GM19023 (cell line): ENCODE measurements around the gene PTBP3.
"Not testable (repeated sequence)": the region's sequence is repeated elsewhere in the genome, so short reads cannot be mapped to it uniquely, and the experiment has no call there.

Source experiments
- ATAC-seq: cut with Tn5 transposase; IDR thresholded peaks from one replicate; pipeline ENCODE4 v1.9.1; 2021; ENCODE audit warnings: mild to moderate bottlenecking, moderate library complexity; ENCODE audit not compliant: unreplicated experiment

Gene PTBP3

DNA sequence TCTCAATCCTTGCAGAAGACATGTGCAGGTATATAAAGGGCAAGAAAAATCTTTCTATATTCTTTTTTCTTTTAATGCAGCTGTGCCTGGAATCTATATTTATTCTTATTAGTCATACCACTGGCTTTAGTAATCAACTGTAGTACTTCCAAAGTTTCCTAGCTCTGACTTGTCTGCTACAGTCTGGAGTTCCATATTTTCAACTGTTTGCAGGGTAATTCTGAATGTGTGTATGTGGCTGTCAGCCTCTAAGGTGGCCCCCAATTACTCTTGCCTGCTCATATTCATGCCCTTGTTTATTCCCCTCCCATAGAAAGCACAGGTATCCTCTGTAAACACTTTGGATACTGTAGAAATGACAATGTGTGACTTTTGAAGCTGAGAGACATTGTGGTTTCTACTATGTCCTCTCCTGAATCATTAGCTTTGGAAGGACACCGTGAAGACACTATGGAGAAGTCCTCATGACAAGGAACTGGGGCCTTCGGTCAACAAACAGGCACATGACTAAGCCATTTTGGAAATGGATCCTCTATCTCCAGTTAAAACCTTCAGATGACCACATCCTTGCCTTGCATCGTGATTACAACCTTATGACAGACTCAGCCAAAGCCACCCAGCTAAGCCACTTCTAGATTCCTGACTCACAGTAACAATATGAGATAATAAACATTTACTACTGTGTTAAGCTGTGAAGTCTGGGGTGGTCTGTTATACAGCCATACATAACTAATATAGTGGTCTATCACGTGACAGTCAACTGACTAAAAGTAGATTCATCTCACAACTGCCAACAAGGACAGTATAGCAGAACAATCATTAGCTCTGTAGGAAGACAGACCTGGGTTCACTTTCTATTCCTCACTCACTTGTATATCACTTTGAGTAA, 108.8 kb downstream of the PTBP3 start:
- ATAC-seq = peak; percentile 52

- peak; percentile 93 for ATAC-seq
These were observed 114.5 kb downstream of the PTBP3 start for GRCh38 chr9:112218908-112219307.

DNA sequence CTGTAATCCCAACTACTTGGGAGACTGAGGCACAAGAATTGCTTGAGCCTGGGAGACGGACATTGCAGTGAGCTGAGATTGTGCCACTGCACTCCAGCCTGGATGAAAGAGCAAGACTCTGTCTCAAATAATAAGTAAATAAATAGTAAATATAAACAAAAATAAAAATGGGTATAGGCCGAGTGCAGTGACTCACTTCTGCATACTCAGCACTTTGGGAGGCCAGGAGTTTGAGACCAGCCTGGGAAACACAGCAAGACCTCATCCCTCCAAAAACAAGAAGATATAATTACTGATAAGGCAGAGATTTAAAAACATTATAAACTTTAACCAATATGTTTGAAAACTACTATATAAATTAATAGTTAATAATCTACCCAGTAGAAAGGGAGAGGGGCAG, 120.5 kb downstream of the PTBP3 start:
- ATAC-seq = no peak

DNA sequence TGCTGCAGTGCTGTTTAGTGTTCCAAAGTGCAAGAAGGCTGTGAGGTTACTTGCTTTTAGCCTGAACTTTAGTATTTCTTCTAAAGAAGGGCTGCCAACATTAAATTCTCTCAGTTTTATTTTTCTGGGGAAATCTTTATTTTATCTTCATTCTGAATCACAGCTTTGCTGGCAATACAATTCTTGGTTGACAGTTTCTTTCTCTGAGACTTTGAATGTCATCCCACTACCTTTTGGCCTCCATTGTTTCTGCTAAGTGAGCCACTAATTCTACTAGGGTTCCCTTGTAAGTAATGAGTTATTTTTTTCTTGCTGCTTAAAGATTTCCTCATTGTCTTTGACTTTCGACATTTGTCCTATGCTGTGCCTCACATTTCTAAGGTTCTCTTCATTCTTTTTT, 126.0 kb downstream of the PTBP3 start:
- ATAC-seq = no peak

DNA sequence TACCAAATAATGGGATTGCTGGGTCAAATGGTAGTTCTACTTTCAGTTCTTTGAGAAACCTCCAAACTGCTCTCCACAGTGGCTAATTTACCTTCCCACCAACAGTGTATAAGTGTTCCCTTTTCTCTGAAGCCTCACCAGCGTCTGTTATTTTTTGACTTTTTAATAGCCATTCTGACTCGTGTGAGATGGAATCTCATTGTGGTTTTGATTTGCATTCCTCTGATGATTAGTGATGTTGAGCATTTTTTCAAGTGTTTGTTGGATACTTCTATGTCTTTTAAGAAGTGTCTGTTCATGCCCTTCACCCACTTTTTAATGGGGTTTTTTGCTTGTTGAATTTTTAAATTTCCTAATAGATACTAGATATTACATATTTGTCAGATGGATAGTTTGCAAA, 129.9 kb downstream of the PTBP3 start:
- ATAC-seq = no peak

GRCh38 chr9:112200711-112201110, 132.7 kb downstream of the PTBP3 start:
- ATAC-seq = no peak

DNA sequence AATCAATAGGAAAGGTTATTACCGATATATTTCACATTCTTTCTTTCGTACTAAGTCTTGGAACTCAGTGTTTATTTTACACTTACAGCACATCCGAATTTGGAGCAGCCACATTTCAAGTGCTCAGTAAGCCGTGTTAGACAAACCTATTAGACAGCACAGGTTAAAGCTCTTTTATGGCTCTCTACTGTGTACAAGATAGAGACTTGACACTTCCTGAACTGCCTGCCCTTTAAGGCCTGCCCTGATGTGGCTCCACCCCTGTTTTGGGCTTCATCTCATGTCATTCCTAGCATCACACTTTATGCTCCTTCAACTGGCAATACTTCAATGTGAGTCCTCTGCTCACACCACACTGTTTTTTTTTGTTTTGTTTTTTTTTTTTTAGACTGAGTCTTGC, 134.8 kb downstream of the PTBP3 start:
- no peak for ATAC-seq

DNA sequence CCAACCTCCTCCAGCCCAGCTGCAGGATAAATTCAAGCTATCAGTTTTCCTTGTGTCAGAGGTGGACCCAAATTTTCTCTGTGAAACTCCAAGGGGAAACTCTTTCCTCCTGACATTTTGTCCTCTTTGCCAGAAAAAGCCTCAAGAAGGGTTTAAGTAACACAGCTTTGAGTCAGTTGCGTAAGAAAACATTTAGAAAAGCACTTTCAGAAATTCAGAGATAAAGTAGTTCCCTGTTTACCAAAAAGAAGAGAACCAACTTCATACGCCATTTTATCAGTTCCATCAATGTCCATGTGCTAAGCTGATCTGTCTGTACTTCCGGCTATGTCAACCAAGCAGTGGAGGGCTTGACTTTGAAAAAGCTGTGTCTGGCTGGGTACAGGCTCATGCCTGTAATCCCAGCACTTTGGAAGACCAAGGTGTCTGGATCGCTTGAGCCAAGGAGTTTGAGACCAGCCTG, 138.4 kb downstream of the PTBP3 start:
- no peak for ATAC-seq

DNA sequence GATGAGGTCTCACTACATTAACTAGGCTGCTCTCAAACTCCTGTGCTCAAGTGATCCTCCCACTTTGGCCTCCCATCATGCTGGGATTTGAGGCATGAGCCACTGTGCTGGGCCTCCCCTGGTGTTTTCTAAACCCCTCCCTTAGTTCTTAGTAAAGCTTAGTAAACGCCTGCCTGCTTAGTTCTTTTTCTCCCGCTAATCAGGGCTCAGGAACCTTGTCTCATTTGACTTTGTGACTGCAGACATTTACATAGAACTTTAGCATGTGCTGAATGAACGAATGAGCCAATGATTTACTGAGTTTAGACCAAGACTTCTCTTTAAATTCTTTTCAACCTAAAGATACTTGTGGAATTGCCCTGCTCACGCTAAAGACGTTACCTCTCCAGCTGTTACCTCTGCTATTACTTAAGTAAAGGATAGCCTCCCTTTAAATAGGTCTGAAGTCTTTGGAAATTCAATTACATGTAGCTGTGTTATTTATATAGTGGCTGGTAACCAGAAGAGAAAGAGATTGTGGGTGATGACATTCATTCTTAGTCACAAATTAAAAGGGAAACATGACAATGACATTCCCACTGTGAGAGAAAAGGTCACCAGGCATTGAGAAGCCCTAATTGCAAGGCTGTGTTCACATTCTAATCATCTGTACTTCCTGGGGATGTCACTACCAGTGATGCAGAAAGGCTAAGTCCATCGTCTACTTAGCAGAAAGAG, 139.7 kb downstream of the PTBP3 start:
- no peak for ATAC-seq

DNA sequence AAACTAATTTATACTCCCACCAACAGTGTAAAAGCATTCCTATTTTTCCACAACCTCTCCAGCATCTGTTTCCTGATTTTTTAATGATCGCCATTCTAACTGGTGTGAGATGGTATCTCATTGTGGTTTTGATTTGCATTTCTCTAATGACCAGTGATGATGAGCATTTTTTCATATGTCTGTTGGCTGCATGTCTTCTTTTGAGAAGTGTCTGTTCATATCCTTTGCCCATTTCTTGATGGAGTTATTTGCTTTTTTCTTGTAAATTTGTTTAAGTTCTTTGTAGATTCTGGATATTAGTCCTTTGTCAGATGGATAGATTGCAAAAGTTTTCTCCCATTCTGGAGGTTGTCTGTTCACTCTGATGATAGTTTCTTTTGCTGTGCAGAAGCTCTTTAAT, 143.1 kb downstream of the PTBP3 start:
- ATAC-seq = not testable (repeated sequence)

DNA sequence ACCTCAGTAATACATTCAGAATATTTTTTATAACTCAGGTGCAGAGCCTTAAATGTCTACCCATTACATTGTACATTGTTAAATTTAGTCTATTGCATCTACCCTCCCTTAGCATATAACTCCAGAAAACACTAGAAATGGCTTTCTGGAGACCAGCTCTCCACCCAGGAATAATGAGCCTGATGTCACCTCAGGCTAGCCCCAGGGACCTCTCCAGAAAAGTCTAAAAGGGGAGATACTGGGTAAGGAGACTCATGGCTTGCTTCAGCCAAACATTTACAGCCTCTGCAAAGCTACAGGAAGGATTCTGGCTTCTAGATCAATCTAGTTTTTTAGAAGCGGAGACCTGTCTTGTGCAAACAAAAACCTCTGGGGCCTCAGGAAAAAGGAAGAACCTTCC, 144.5 kb downstream of the PTBP3 start:
- ATAC-seq = no peak

GRCh38 chr9:112187404-112187803, 146.0 kb downstream of the PTBP3 start:
- ATAC-seq = no peak

- no peak for ATAC-seq
These were observed 146.7 kb downstream of the PTBP3 start for GRCh38 chr9:112186695-112187094.

DNA sequence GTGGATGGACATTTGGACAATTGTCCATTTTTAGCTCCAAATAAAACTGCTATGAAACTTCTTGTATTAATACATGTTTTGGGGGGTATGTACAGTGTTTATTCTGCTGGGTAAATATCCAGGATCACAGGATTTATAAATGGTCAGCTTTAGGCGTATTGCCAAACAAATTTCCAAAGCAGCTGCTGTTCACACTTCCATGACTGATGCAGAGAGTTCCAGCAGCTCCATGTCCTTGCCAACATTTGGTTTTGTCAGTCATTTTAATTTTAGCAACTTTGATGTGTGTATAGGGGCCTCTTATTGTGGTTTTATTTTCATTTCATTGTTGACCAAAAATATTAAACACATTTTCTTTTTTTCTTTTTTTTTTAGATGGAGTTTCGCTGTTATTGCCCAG, 148.5 kb downstream of the PTBP3 start:
- ATAC-seq = no peak

- ATAC-seq = no peak
These were observed 149.2 kb downstream of the PTBP3 start for GRCh38 chr9:112184221-112184620.

- no peak for ATAC-seq
These were observed 153.0 kb downstream of the PTBP3 start for GRCh38 chr9:112180387-112180881.

- ATAC-seq = no peak
These were observed 153.6 kb downstream of the PTBP3 start for GRCh38 chr9:112179816-112180215.

DNA sequence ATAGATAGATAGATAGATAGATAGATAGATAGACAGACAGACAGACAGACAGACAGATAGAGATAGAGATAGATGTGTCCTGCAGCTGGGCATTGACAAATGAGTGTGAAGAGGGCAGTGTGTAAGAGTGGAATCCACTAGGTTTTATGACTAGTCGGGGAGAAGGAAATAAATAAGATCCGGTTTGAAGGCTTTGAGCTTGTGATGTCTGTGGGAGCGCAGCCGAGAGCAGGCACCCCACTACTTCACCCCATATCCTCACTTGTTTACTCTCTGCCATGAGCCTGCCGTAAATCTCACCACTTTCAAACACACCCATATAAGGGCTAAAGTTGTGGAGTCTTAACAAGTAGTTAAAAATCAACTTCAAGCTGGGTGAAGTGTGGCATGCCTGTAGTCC, 156.9 kb downstream of the PTBP3 start:
- no peak for ATAC-seq

- ATAC-seq = no peak
These were observed 157.6 kb downstream of the PTBP3 start for GRCh38 chr9:112175796-112176315.

- peak; percentile 54 for ATAC-seq
These were observed 158.2 kb downstream of the PTBP3 start, which contains the start of gene SUSD1 for GRCh38 chr9:112174965-112175795. SUSD1 (minus strand) TSS chr9:112175297; CDS start chr9:112175235, 62 bp downstream.
